GM23248 (cell line): Measurements from ENCODE around the gene MOV10L1. TPM values are rescaled to one million over a fixed set of nuclear protein-coding genes. Genes with fewer than 3 reads are reported as not detected.
"Not testable (repeated sequence)": the region's sequence is repeated elsewhere in the genome, so short reads cannot be mapped to it uniquely, and the experiment has no call there.

Experiments used
- DNase-seq: peaks from one replicate; pipeline ENCODE4 v3.0.0-alpha.2; 2015
- H2AFZ ChIP-seq: fragments of 200-600 bp; sonication (generic); 2 replicates; pipeline ENCODE4 v1.6.1; 2016; ENCODE audit warnings: antibody characterized with exemption
- H3F3A ChIP-seq: fragments of 200-600 bp; sonication (generic); 2 replicates; pipeline ENCODE4 v1.6.1; 2016; ENCODE audit warnings: mild to moderate bottlenecking, antibody characterized with exemption, mixed run types; ENCODE audit not compliant: insufficient read depth
- H3K27ac ChIP-seq: fragments of 200-600 bp; sonication (generic); 2 replicates; pipeline ENCODE4 v1.5.1; 2016; ENCODE audit warnings: mild to moderate bottlenecking
- H3K27me3 ChIP-seq: fragments of 200-600 bp; sonication (generic); replicated peaks from 2 replicates; pipeline ENCODE4 v1.6.1; 2016; ENCODE audit warnings: mild to moderate bottlenecking; ENCODE audit not compliant: insufficient read depth
- H3K36me3 ChIP-seq: fragments of 200-600 bp; sonication (generic); 2 replicates; pipeline ENCODE4 v1.6.1; 2016; ENCODE audit warnings: low read depth, mild to moderate bottlenecking
- H3K4me1 ChIP-seq: fragments of 200-600 bp; sonication (generic); 2 replicates; pipeline ENCODE4 v1.6.1; 2016; ENCODE audit warnings: mild to moderate bottlenecking; ENCODE audit not compliant: insufficient read depth
- H3K4me2 ChIP-seq: fragments of 200-600 bp; sonication (generic); one replicate; pipeline ENCODE4 v1.6.1; 2016; ENCODE audit warnings: mild to moderate bottlenecking; ENCODE audit not compliant: unreplicated experiment
- H3K4me3 ChIP-seq: fragments of 200-600 bp; sonication (generic); 2 replicates; pipeline ENCODE4 v1.5.1; 2016; ENCODE audit warnings: mild to moderate bottlenecking
- H3K79me2 ChIP-seq: fragments of 200-600 bp; sonication (generic); 2 replicates; pipeline ENCODE4 v1.6.1; 2016; ENCODE audit warnings: mild to moderate bottlenecking; ENCODE audit not compliant: insufficient read depth
- H3K9ac ChIP-seq: fragments of 200-600 bp; sonication (generic); 2 replicates; pipeline ENCODE4 v1.6.1; 2016; ENCODE audit warnings: mild to moderate bottlenecking
- H3K9me2 ChIP-seq: fragments of 200-600 bp; sonication (generic); 2 replicates; pipeline ENCODE4 v1.6.1; 2016; ENCODE audit warnings: mixed run types, mild to moderate bottlenecking, moderate library complexity; ENCODE audit not compliant: insufficient read depth
- H3K9me3 ChIP-seq: fragments of 200-600 bp; sonication (generic); one replicate; pipeline ENCODE4 v1.6.1; 2017; ENCODE audit warnings: low read depth
- H4K20me1 ChIP-seq: fragments of 200-600 bp; sonication (generic); 2 replicates; pipeline ENCODE4 v1.6.0; 2016; ENCODE audit not compliant: insufficient read depth
- EZH2 ChIP-seq: fragments of 200-600 bp; sonication (generic); IDR thresholded peaks from 2 replicates; pipeline ENCODE4 v1.6.1; 2018; ENCODE audit warnings: antibody characterized with exemption, mild to moderate bottlenecking; ENCODE audit not compliant: insufficient read depth, poor library complexity, severe bottlenecking
- EZH2phosphoT487 ChIP-seq: fragments of 200-600 bp; sonication (generic); IDR thresholded peaks from 2 replicates; pipeline ENCODE4 v1.6.1; 2018; ENCODE audit warnings: antibody characterized with exemption, moderate library complexity, mild to moderate bottlenecking, low read depth; ENCODE audit not compliant: insufficient read depth
- WGBS, 2 experiments: methylation state at CpG; one replicate each; pipeline ENCODE4 v1.1.6; 2015 to 2017; ENCODE audit warnings: low lambda C conversion rate in 2 of 2, low coverage in 1 of 2; ENCODE audit errors: missing lambda C conversion rate in 2 of 2; 5-methylcytosine and 5-hydroxymethylcytosine counted together
- in situ Hi-C: fragments of 300-500 bp; cut with MboI; formaldehyde crosslinking; loops from 2 replicates; pipeline ENCODE4 v1.15.0; 2020
- polyA plus RNA-seq: library from polyadenylated mRNA; unstranded; fragments of >200 nt; fragmentation: Nextera tagmentation; extraction: Ambion mirVana; gene quantifications from 2 replicates; pipeline ENCODE4 v1.2.1, GENCODE V29; 2016
- total RNA-seq: library from RNA; depleted of rRNA; stranded (reverse); fragments of >200 nt; shearing (Covaris generic); gene quantifications from 2 replicates; pipeline ENCODE4 v1.2.3, GENCODE V29; 2014

Gene MOV10L1
- total and polyA plus RNA-seq, 2 experiments from 2014 or later = not detected

GRCh38 chr22:50161508-50162390 is 71.9 kb downstream of the MOV10L1 start:
- no peaks in the 10 kb centered on the region for H3K9me3 ChIP-seq
- no peak for TF ChIP-seq EZH2phosphoT487
- no peak for TF ChIP-seq EZH2

GRCh38 chr22:50162391-50162956 is 72.7 kb downstream of the MOV10L1 start:
- no peaks in the 10 kb centered on the region for H3K9me3 ChIP-seq

More at GRCh38 chr22:50161508-50162390, 71.9 kb downstream of the MOV10L1 start:
- no peak for DNase-seq
- H3F3A ChIP-seq = no peaks in the 10 kb centered on the region
- no peaks in the 10 kb centered on the region for H3K79me2 ChIP-seq
- H3K36me3 ChIP-seq = no peaks in the 10 kb centered on the region
- WGBS, 2 experiments = 66 to 68% methylated on average over 23 of the region's 23 CpGs
- no peaks in the 10 kb centered on the region for H3K9me2 ChIP-seq
- H3K4me3 ChIP-seq = no peak overlapping the region
- in situ Hi-C loops = no loop called here
- no peaks in the 10 kb centered on the region for H4K20me1 ChIP-seq
- no peak overlapping the region for H3K27ac ChIP-seq
- no peaks in the 10 kb centered on the region for H3K4me1 ChIP-seq
- no peaks in the 10 kb centered on the region for H3K27me3 ChIP-seq
- no peak overlapping the region for H2AFZ ChIP-seq
- no peak overlapping the region for H3K9ac ChIP-seq
- H3K4me2 ChIP-seq = no peak overlapping the region

GRCh38 chr22:50165436-50166123 is 75.8 kb downstream of the MOV10L1 start:
- H3K4me3 ChIP-seq = no peak overlapping the region
- in situ Hi-C loops = no loop called here
- H3K4me1 ChIP-seq = no peaks in the 10 kb centered on the region
- DNase-seq = no peak
- H4K20me1 ChIP-seq = no peaks in the 10 kb centered on the region
- no peak overlapping the region for H3K4me2 ChIP-seq
- no peaks in the 10 kb centered on the region for H3K9me2 ChIP-seq
- no peak for TF ChIP-seq EZH2phosphoT487
- no peak for TF ChIP-seq EZH2
- H3K27me3 ChIP-seq = peaks cover 7% of the 10 kb centered on the region
- H3K36me3 ChIP-seq = no peaks in the 10 kb centered on the region
- H3F3A ChIP-seq = no peaks in the 10 kb centered on the region
- no peaks in the 10 kb centered on the region for H3K79me2 ChIP-seq
- H3K9me3 ChIP-seq = no peaks in the 10 kb centered on the region
- 91 to 95% methylated on average over 12 to 28 of the region's 28 CpGs for WGBS, 2 experiments
- no peak overlapping the region for H3K9ac ChIP-seq
- H3K27ac ChIP-seq = no peak overlapping the region
- H2AFZ ChIP-seq = no peak overlapping the region

More at GRCh38 chr22:50162391-50162956, 72.7 kb downstream of the MOV10L1 start:
- Histone ChIP-seq H3K4me3 (no peak overlapping the region), H3K9ac (no peak overlapping the region), H3K27ac (no peak overlapping the region), H3K9me2 (no peaks in the 10 kb centered on the region), H3K79me2 (no peaks in the 10 kb centered on the region), H3K4me1 (no peaks in the 10 kb centered on the region), H3F3A (no peaks in the 10 kb centered on the region), H3K27me3 (no peaks in the 10 kb centered on the region), H2AFZ (no peak overlapping the region), H3K4me2 (no peak overlapping the region), H3K36me3 (no peaks in the 10 kb centered on the region), H4K20me1 (no peaks in the 10 kb centered on the region)
- TF ChIP-seq EZH2phosphoT487 (no peak), EZH2 (no peak)
- in situ Hi-C loops = no loop called here
- 75% methylated on average over 10 of the region's 10 CpGs for WGBS, 2 experiments
- DNase-seq = no peak

- Histone ChIP-seq H3K79me2 (no peaks in the 10 kb centered on the region), H3K9ac (no peak overlapping the region), H3K36me3 (no peaks in the 10 kb centered on the region), H3K4me3 (no peak overlapping the region), H2AFZ (no peak overlapping the region), H3K4me1 (no peaks in the 10 kb centered on the region), H3K9me3 (no peaks in the 10 kb centered on the region), H3K9me2 (no peaks in the 10 kb centered on the region), H4K20me1 (no peaks in the 10 kb centered on the region), H3F3A (no peaks in the 10 kb centered on the region), H3K4me2 (no peak overlapping the region), H3K27me3 (peaks cover 17% of the 10 kb centered on the region), H3K27ac (no peak overlapping the region)
- TF ChIP-seq EZH2phosphoT487 (no peak), EZH2 (no peak)
- 69 to 71% methylated on average over 9 to 11 of the region's 11 CpGs for WGBS, 2 experiments
- no peak for DNase-seq
- in situ Hi-C loops = no loop called here
These were observed 78.1 kb downstream of the MOV10L1 start for GRCh38 chr22:50167689-50168489.

GRCh38 chr22:50168490-50169180 is 78.8 kb downstream of the MOV10L1 start:
- H3K4me2 ChIP-seq, H3K9me3 ChIP-seq, H3F3A ChIP-seq, H2AFZ ChIP-seq, in situ Hi-C loops, H3K4me1 ChIP-seq, H3K9ac ChIP-seq, H3K79me2 ChIP-seq, DNase-seq, H3K27ac ChIP-seq, H3K9me2 ChIP-seq, H3K36me3 ChIP-seq, H3K4me3 ChIP-seq, H4K20me1 ChIP-seq: not testable (repeated sequence)
- WGBS, 2 experiments = 94 to 96% methylated on average over 5 of the region's 5 CpGs
- peaks cover 17% of the 10 kb centered on the region for H3K27me3 ChIP-seq
